RWPE1 (cell line): ENCODE results near the gene ARL16.
A peak's percentile ranks its signal among the peaks of the same experiment; 100 is the strongest.

Experiments used
- CTCF ChIA-PET: fragments of 350-600 bp; sonication (Branson Sonifier 250); formaldehyde crosslinking; extraction: SDS; loops from one replicate; lab custom pipeline; 2021; lab: Yijun Ruan, JAX
- POLR2A ChIA-PET: fragments of 400-600 bp; formaldehyde crosslinking; extraction: SDS; loops from one replicate; lab custom pipeline; 2020; ENCODE audit warnings: antibody characterized with exemption; ENCODE audit not compliant: low non-redundant PET; lab: Yijun Ruan, JAX
- DNase-seq: peaks from one replicate; pipeline ENCODE4 v3.0.0; 2012; ENCODE audit warnings: low spot score
- H3K27ac ChIP-seq: fragments of 450-650 bp; 2 replicates; pipeline ENCODE4 v1.5.1; 2017
- TF ChIP-seq, protein P1 (sequence below): fragments of 450-650 bp; conservative IDR thresholded peaks from 2 replicates; pipeline ENCODE4 v1.5.1; 2017; ENCODE audit warnings: low read depth, mild to moderate bottlenecking

The ARL16 gene

GRCh38 chr17:81690549-81690948 is 7.0 kb upstream of the ARL16 start:
- H3K27ac ChIP-seq: peak overlapping the region; percentile 91
- CTCF ChIA-PET: interaction anchor here (0.6 kb wide), 1 partner anchor 513 kb away, joined by 4 read pairs; no protein-coding TSS in a partner anchor
- DNase-seq: no peak
- POLR2A ChIA-PET: no interaction called here
- TF ChIP-seq, protein P1, sequence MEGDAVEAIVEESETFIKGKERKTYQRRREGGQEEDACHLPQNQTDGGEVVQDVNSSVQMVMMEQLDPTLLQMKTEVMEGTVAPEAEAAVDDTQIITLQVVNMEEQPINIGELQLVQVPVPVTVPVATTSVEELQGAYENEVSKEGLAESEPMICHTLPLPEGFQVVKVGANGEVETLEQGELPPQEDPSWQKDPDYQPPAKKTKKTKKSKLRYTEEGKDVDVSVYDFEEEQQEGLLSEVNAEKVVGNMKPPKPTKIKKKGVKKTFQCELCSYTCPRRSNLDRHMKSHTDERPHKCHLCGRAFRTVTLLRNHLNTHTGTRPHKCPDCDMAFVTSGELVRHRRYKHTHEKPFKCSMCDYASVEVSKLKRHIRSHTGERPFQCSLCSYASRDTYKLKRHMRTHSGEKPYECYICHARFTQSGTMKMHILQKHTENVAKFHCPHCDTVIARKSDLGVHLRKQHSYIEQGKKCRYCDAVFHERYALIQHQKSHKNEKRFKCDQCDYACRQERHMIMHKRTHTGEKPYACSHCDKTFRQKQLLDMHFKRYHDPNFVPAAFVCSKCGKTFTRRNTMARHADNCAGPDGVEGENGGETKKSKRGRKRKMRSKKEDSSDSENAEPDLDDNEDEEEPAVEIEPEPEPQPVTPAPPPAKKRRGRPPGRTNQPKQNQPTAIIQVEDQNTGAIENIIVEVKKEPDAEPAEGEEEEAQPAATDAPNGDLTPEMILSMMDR: no peak

- H3K27ac ChIP-seq: peak overlapping the region; percentile 91
- DNase-seq: no peak
- TF ChIP-seq, protein P1: no peak
- ChIA-PET POLR2A (no interaction called here), CTCF (no interaction called here)
Measured at GRCh38 chr17:81690066-81690465, 6.5 kb upstream of the ARL16 start.

DNA sequence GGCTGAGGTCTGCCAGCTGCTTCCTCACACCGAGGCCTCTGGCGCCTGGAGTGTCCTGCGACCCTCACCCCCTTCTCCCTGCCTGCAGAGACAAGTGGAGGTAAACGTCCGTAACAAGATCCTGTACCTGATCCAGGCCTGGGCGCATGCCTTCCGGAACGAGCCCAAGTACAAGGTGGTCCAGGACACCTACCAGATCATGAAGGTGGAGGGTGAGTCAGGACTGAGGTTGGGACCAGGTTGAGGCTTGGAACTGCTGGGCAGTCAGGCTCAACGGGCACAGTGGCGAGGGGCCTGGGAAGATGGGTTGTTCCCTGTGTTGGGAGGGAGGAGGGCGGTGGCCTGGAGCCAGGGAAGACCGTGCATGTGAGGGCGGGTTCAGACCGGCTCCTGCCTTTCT is 5.0 kb upstream of the ARL16 start:
- ChIA-PET POLR2A (no interaction called here), CTCF (no interaction called here)
- DNase-seq: no peak
- TF ChIP-seq, protein P1: no peak
- peak overlapping the region; percentile 91 for H3K27ac ChIP-seq

- no peak for DNase-seq
- ChIA-PET CTCF (no interaction called here), POLR2A (no interaction called here)
- TF ChIP-seq, protein P1: no peak
- peak overlapping the region; percentile 91 for H3K27ac ChIP-seq
Measured at GRCh38 chr17:81687770-81688541, 4.4 kb upstream of the ARL16 start.

- TF ChIP-seq, protein P1: no peak
- POLR2A ChIA-PET: no interaction called here
- CTCF ChIA-PET: no interaction called here
Measured at GRCh38 chr17:81686614-81687013, 3.0 kb upstream of the ARL16 start.

DNA sequence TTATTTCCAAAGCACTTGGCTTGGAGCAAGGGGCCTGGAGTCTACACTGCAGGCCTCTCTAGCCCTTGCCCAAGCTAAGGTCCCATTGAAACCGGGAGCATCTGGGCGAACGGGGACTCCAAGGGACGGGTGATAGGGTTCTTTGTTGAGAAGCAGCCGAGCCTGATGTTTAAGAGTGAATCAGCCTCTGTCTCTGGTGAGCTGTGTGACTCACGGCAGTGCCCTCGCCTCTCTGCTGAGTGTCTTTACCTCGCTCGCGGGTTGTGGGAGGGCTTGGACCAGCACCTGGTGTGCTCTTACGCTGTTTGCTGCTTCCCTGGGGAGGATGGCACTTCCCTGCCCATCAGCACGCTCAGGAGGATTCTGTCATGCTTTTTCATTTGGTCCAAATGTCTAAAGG is 1.5 kb upstream of the ARL16 start:
- POLR2A ChIA-PET: interaction anchor here (1.0 to 1.3 kb wide), 2 partner anchors 11 to 18 kb away, joined by 3 to 6 read pairs; partner anchors contain the start of gene MRPL12
- H3K27ac ChIP-seq: peak overlapping the region; percentile 91
- peak; percentile 86 for DNase-seq
- TF ChIP-seq, protein P1: no peak
- CTCF ChIA-PET: interaction anchor here (0.9 kb wide), 1 partner anchor 17 kb away, joined by 3 read pairs; no protein-coding TSS in a partner anchor

More at GRCh38 chr17:81686614-81687013, 3.0 kb upstream of the ARL16 start:
- DNase-seq: no peak
- peak overlapping the region; percentile 91 for H3K27ac ChIP-seq
